Effector CD8-positive, alpha-beta T cell (primary cell): ENCODE results near the gene RAB22A.
"Not testable (repeated sequence)": the region's sequence is repeated elsewhere in the genome, so short reads cannot be mapped to it uniquely, and the experiment has no call there.

ENCODE experiments used
- DNase-seq: peaks from one replicate; lab custom pipeline; 2025; lab: John Stamatoyannopoulos, UW

Gene RAB22A

GRCh38 chr20:58388882-58389323 is 79.4 kb downstream of the RAB22A start, which contains the start of gene VAPB:
Gene VAPB, plus strand, starts transcription at chr20:58389229. Its CDS starts 231 bp downstream, at chr20:58389460.
- DNase-seq, result peak; percentile 95

- no peak for DNase-seq
Observed at GRCh38 chr20:58389324-58389967, 79.9 kb downstream of the RAB22A start.

- no peak for DNase-seq
Observed at GRCh38 chr20:58389968-58390658, 80.6 kb downstream of the RAB22A start.

GRCh38 chr20:58390659-58391035 is 81.1 kb downstream of the RAB22A start:
- DNase-seq, result no peak

GRCh38 chr20:58392286-58392685 is 82.8 kb downstream of the RAB22A start:
- no peak for DNase-seq

- no peak for DNase-seq
Observed at GRCh38 chr20:58393299-58393698, 83.8 kb downstream of the RAB22A start.

- DNase-seq, result no peak
Observed at GRCh38 chr20:58394801-58395200, 85.3 kb downstream of the RAB22A start.

- DNase-seq, result no peak
Observed at GRCh38 chr20:58395604-58396003, 86.1 kb downstream of the RAB22A start.

GRCh38 chr20:58397429-58397828 is 87.9 kb downstream of the RAB22A start:
- no peak for DNase-seq

- no peak for DNase-seq
Observed at GRCh38 chr20:58398254-58398653, 88.7 kb downstream of the RAB22A start.

GRCh38 chr20:58399926-58400325 is 90.4 kb downstream of the RAB22A start:
- DNase-seq, result no peak

- DNase-seq, result no peak
Observed at GRCh38 chr20:58401162-58401561, 91.6 kb downstream of the RAB22A start.

- DNase-seq, result no peak
Observed at GRCh38 chr20:58402305-58402704, 92.8 kb downstream of the RAB22A start.

- no peak for DNase-seq
Observed at GRCh38 chr20:58402827-58403226, 93.3 kb downstream of the RAB22A start.

GRCh38 chr20:58403272-58403671 is 93.8 kb downstream of the RAB22A start:
- no peak for DNase-seq

- DNase-seq, result no peak
Observed at GRCh38 chr20:58405504-58406291, 96.2 kb downstream of the RAB22A start.

- no peak for DNase-seq
Observed at GRCh38 chr20:58406422-58407001, 97.0 kb downstream of the RAB22A start.

- DNase-seq, result no peak
Observed at GRCh38 chr20:58407201-58407873, 97.8 kb downstream of the RAB22A start.

- no peak for DNase-seq
Observed at GRCh38 chr20:58407966-58408557, 98.5 kb downstream of the RAB22A start.

- DNase-seq, result no peak
Observed at GRCh38 chr20:58408603-58409246, 99.2 kb downstream of the RAB22A start.

GRCh38 chr20:58414216-58414615 is 104.7 kb downstream of the RAB22A start:
- not testable (repeated sequence) for DNase-seq
